Endothelial cell of umbilical vein (primary cell): ENCODE data around the gene DDX27. TPM values are rescaled to one million over a fixed set of nuclear protein-coding genes. Genes with fewer than 3 reads are reported as not detected.

Experiments
- BruUV-seq: library from RNA; stranded (reverse); fragments of 400-500 nt; replicated peaks from 2 replicates; lab custom pipeline; 2021; lab: Mats Ljungman, UMichigan
- CTCF ChIA-PET: fragments of 300-600, 350-600 bp; sonication (Branson Sonifier 250); formaldehyde crosslinking; loops from one replicate; lab custom pipeline; 2021; ENCODE audit warnings: antibody characterized with exemption, inconsistent platforms; lab: Charles Lee
- POLR2A ChIA-PET: fragments of 300-600, 350-600 bp; sonication (Branson Sonifier 250); formaldehyde crosslinking; loops from one replicate; lab custom pipeline; 2021; ENCODE audit warnings: antibody characterized with exemption, inconsistent platforms; lab: Charles Lee
- DNase-seq: peaks from one replicate; pipeline ENCODE4 v3.0.0-alpha.2; 2011; ENCODE audit warnings: low read depth, low spot score
- FAIRE-seq: peaks from 2 replicates; lab custom pipeline; 2011; peaks lifted over from hg19 to GRCh38; lab: Jason Lieb, UNC
- H2AFZ ChIP-seq: 2 replicates; pipeline ENCODE4 v1.6.0; 2012; ENCODE audit warnings: low read depth, low read length, control low read depth, inconsistent platforms
- H3K27ac ChIP-seq: 2 replicates; pipeline ENCODE4 v1.5.1; 2011; ENCODE audit warnings: low read depth, mild to moderate bottlenecking, control low read depth, low read length, moderate library complexity; ENCODE audit not compliant: insufficient read depth
- H3K27me3 ChIP-seq, 2 experiments: 2 replicates each; pipeline versions ENCODE4 v1.6.0 to v1.6.1; 2011; ENCODE audit warnings: low read length in 2 of 2, mixed read lengths in 1 of 2; ENCODE audit not compliant: control insufficient read depth in 2 of 2, insufficient read depth in 2 of 2
- H3K36me3 ChIP-seq, 2 experiments: 2 replicates in 1 of 2; 3 replicates in 1 of 2; pipeline ENCODE4 v1.5.1; 2011; ENCODE audit warnings: low read length in 2 of 2, mild to moderate bottlenecking in 1 of 2, moderate library complexity in 1 of 2; ENCODE audit not compliant: control insufficient read depth in 2 of 2, insufficient read depth in 2 of 2; ENCODE audit errors: extremely low read depth in 1 of 2
- H3K4me1 ChIP-seq: 3 replicates; pipeline ENCODE4 v1.5.1; 2011; ENCODE audit warnings: mild to moderate bottlenecking, low read length; ENCODE audit not compliant: control insufficient read depth, insufficient read depth; ENCODE audit errors: extremely low read depth
- H3K4me2 ChIP-seq: 2 replicates; pipeline ENCODE4 v1.6.1; 2011; ENCODE audit warnings: low read length, control low read depth, mixed read lengths; ENCODE audit not compliant: insufficient read depth
- H3K4me3 ChIP-seq, 3 experiments: fragments of 200-600 bp in 1 of 3; sonication (generic), shearing (Covaris generic) in 1 of 3; replicated peaks in 1 of 3; 2 replicates each; pipeline ENCODE4 v1.5.1; 2011 to 2016; ENCODE audit warnings: control low read depth in 3 of 3, low read length in 3 of 3, mild to moderate bottlenecking in 2 of 3, inconsistent platforms in 1 of 3, low read depth in 1 of 3, moderate library complexity in 1 of 3; ENCODE audit not compliant: insufficient read depth in 1 of 3
- H3K79me2 ChIP-seq: 2 replicates; pipeline ENCODE4 v1.6.0; 2012; ENCODE audit warnings: low read length, inconsistent platforms; ENCODE audit not compliant: control insufficient read depth, insufficient read depth
- H3K9ac ChIP-seq: replicated peaks from 2 replicates; pipeline ENCODE3; 2011; ENCODE audit warnings: low read length, control low read depth; ENCODE audit not compliant: insufficient read depth; ENCODE audit errors: extremely low read depth
- H3K9me1 ChIP-seq: replicated peaks from 3 replicates; pipeline ENCODE4 v1.6.0; 2011; ENCODE audit warnings: mild to moderate bottlenecking, low read length; ENCODE audit not compliant: control insufficient read depth, insufficient read depth; ENCODE audit errors: extremely low read depth
- H3K9me3 ChIP-seq: replicated peaks from 2 replicates; pipeline ENCODE4 v1.5.1; 2012; ENCODE audit warnings: low read length, inconsistent platforms; ENCODE audit not compliant: control insufficient read depth, insufficient read depth
- H4K20me1 ChIP-seq: replicated peaks from 2 replicates; pipeline ENCODE3; 2011; ENCODE audit warnings: mild to moderate bottlenecking, low read length; ENCODE audit not compliant: control insufficient read depth, insufficient read depth; ENCODE audit errors: extremely low read depth
- EZH2 ChIP-seq: IDR thresholded peaks from 2 replicates; pipeline ENCODE4 v1.6.1; 2012; ENCODE audit warnings: borderline replicate concordance, low read depth, mild to moderate bottlenecking, moderate library complexity, low read length, inconsistent platforms; ENCODE audit not compliant: severe bottlenecking
- FOS ChIP-seq: IDR thresholded peaks from 2 replicates; pipeline ENCODE4 v1.6.1; 2011; ENCODE audit warnings: mild to moderate bottlenecking, low read length, moderate library complexity, borderline replicate concordance; ENCODE audit not compliant: insufficient read depth
- GATA2 ChIP-seq: IDR thresholded peaks from 2 replicates; pipeline ENCODE4 v1.7.0; 2011; ENCODE audit warnings: low read depth, mild to moderate bottlenecking, moderate library complexity, mixed read lengths, low read length; ENCODE audit not compliant: insufficient read length, insufficient read depth
- JUN ChIP-seq: IDR thresholded peaks from 2 replicates; pipeline ENCODE4 v1.6.1; 2011; ENCODE audit warnings: borderline replicate concordance, low read depth; ENCODE audit not compliant: insufficient read length, insufficient read depth
- MYC ChIP-seq: IDR thresholded peaks from one replicate; pipeline ENCODE4 v1.6.1; 2011; ENCODE audit warnings: mild to moderate bottlenecking, low read depth, low read length
- POLR2A ChIP-seq: IDR thresholded peaks from 2 replicates; pipeline ENCODE4 v1.6.1; 2012; ENCODE audit warnings: low read depth, mild to moderate bottlenecking, control low read depth, low read length
- POLR2AphosphoS5 ChIP-seq: IDR thresholded peaks from 2 replicates; pipeline ENCODE4 v1.6.1; 2012; ENCODE audit warnings: low read depth, mild to moderate bottlenecking, control low read depth, low read length, moderate library complexity; ENCODE audit not compliant: insufficient read depth
- dilution Hi-C: fragments of 300-500 bp; cut with MboI; formaldehyde crosslinking; loops from one replicate; pipeline ENCODE4 v1.15.0; 2019; ENCODE audit warnings: low sequenced_read_pairs; ENCODE audit not compliant: extremely low pct_ligation_motif_present
- intact Hi-C: fragments of 100-400 bp; cut with micrococcal nuclease; formaldehyde crosslinking; loops from one replicate; pipeline ENCODE4 v1.10.0; 2022
- polyA plus RNA-seq, 4 experiments: library from polyadenylated mRNA; depleted of rRNA in 3 of 4; stranded (reverse) in 3 of 4; unstranded in 1 of 4; fragments of >200 nt; gene quantifications; 2 replicates each; pipeline versions ENCODE4 v1.2.1 to v1.2.3, GENCODE V29; 2011 to 2012; ENCODE audit warnings: missing spikeins in 1 of 4
- total RNA-seq: library from RNA; stranded (reverse); gene quantifications from 2 replicates; pipeline ENCODE4 v1.2.3, GENCODE V29; 2021
- TF ChIP-seq, protein P1 (sequence below), 2 donors: IDR thresholded peaks; 1 replicate in 1 of 2; 2 replicates in 1 of 2; pipeline ENCODE4 v1.5.1; 2011; ENCODE audit warnings: low read length in 2 of 2, mild to moderate bottlenecking in 2 of 2, moderate library complexity in 2 of 2, control low read depth in 1 of 2, inconsistent platforms in 1 of 2, low read depth in 1 of 2; ENCODE audit not compliant: insufficient read depth in 1 of 2; ENCODE audit errors: extremely low read depth in 1 of 2
- TF ChIP-seq, protein P2 (sequence below): IDR thresholded peaks from 2 replicates; pipeline ENCODE4 v1.6.1; 2011; ENCODE audit not compliant: insufficient read depth, insufficient read length

The DDX27 gene
- total and polyA plus RNA-seq, 2 donors (not counting 3 experiments of a cell fraction or from before 2014, with no cell fraction given), result 24.0 to 25.7 TPM

DNA sequence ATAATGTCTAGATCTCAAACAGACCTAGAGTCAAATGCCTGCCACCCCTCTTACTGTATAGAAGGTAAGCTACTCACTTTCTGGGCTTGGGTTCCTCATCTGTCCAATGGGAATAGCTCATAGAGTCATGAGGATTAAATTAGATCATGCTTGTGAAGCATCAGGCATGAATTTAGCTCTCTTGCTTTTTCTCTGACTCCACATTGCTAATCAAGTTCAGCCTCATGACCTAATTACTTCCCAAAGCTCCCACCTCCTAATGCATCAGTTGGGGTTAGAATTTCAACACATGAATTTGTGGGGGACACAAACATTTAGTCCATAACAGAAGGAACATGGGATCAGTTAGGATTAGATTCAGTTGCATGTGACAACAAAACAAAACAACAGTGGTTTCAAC is 4.6 kb upstream of the DDX27 start:
- BruUV-seq, result no TSS peak
- H3K9me3 ChIP-seq, result no peaks in the 10 kb centered on the region
- TF ChIP-seq MYC, result no peak
- TF ChIP-seq POLR2AphosphoS5, result no peak
- TF ChIP-seq FOS, result no peak
- no peak for TF ChIP-seq JUN
- TF ChIP-seq GATA2, result no peak
- no peak for TF ChIP-seq EZH2
- no peaks in the 10 kb centered on the region for H3K36me3 ChIP-seq
- intact Hi-C loops, result no loop called here
- H3K27ac ChIP-seq, result no peak overlapping the region
- no peak overlapping the region for H3K4me2 ChIP-seq
- H3K79me2 ChIP-seq, result peaks cover 3% of the 10 kb centered on the region
- no peak overlapping the region for H2AFZ ChIP-seq
- H3K27me3 ChIP-seq, result no peaks in the 10 kb centered on the region
- H3K4me3 ChIP-seq, result no peak overlapping the region
- ChIA-PET POLR2A (no interaction called here), CTCF (interaction anchor here (0.6 to 4.8 kb wide), 4 partner anchors 22 to 80 kb away, joined by 3 to 170 read pairs (median 4); no protein-coding TSS in a partner anchor)
- FAIRE-seq (no peak), DNase-seq (no peak)
- dilution Hi-C loops, result no loop called here
- H3K9ac ChIP-seq, result no peak overlapping the region
- H3K4me1 ChIP-seq, result no peaks in the 10 kb centered on the region
- H3K9me1 ChIP-seq, result no peaks in the 10 kb centered on the region
- H4K20me1 ChIP-seq, result no peaks in the 10 kb centered on the region

- Histone ChIP-seq H3K4me3 (no peak overlapping the region), H3K9me1 (no peaks in the 10 kb centered on the region), H3K27me3 (no peaks in the 10 kb centered on the region), H3K9ac (no peak overlapping the region), H3K4me2 (no peak overlapping the region), H3K4me1 (peaks cover 3% of the 10 kb centered on the region), H4K20me1 (no peaks in the 10 kb centered on the region), H3K36me3 (no peaks in the 10 kb centered on the region), H2AFZ (no peak overlapping the region), H3K9me3 (no peaks in the 10 kb centered on the region), H3K79me2 (peaks cover 10% of the 10 kb centered on the region), H3K27ac (no peak overlapping the region)
- intact Hi-C loops, result no loop called here
- no peak for FAIRE-seq
- dilution Hi-C loops, result no loop called here
- BruUV-seq, result no TSS peak
- ChIA-PET POLR2A (no interaction called here), CTCF (interaction anchor here (1.2 to 4.8 kb wide), 3 partner anchors 23 to 81 kb away, joined by 4 to 170 read pairs (median 4); no protein-coding TSS in a partner anchor)
- DNase-seq, result no peak
- TF ChIP-seq, protein P1, sequence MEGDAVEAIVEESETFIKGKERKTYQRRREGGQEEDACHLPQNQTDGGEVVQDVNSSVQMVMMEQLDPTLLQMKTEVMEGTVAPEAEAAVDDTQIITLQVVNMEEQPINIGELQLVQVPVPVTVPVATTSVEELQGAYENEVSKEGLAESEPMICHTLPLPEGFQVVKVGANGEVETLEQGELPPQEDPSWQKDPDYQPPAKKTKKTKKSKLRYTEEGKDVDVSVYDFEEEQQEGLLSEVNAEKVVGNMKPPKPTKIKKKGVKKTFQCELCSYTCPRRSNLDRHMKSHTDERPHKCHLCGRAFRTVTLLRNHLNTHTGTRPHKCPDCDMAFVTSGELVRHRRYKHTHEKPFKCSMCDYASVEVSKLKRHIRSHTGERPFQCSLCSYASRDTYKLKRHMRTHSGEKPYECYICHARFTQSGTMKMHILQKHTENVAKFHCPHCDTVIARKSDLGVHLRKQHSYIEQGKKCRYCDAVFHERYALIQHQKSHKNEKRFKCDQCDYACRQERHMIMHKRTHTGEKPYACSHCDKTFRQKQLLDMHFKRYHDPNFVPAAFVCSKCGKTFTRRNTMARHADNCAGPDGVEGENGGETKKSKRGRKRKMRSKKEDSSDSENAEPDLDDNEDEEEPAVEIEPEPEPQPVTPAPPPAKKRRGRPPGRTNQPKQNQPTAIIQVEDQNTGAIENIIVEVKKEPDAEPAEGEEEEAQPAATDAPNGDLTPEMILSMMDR (IDR thresholded peaks at IDR 0.05; ENCODE audit: extremely low read depth in 1 of 2, insufficient read depth in 1 of 2, low read depth in 1 of 2, low read length in 2 of 2), result no peak
- no peak for TF ChIP-seq POLR2AphosphoS5
- no peak for TF ChIP-seq JUN
- no peak for TF ChIP-seq EZH2
- no peak for TF ChIP-seq GATA2
- TF ChIP-seq MYC, result no peak
- no peak for TF ChIP-seq POLR2A
- no peak for TF ChIP-seq FOS
- TF ChIP-seq, protein P2, sequence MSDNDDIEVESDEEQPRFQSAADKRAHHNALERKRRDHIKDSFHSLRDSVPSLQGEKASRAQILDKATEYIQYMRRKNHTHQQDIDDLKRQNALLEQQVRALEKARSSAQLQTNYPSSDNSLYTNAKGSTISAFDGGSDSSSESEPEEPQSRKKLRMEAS, result no peak
Measured at GRCh38 chr20:49215232-49215631, 4.0 kb upstream of the DDX27 start.
